Stimulated activated CD4-positive, alpha-beta T cell treated with anti-CD3 and anti-CD28 coated beads, Interleukin-2, amount 100 ng/mL, for 48 hours (primary cell): ENCODE results near the gene LRRC10B.

Experiments
- DNase-seq, 2 donors: peaks; one replicate each; pipeline ENCODE4 v3.0.0-alpha.2; 2020

LRRC10B gene

DNA sequence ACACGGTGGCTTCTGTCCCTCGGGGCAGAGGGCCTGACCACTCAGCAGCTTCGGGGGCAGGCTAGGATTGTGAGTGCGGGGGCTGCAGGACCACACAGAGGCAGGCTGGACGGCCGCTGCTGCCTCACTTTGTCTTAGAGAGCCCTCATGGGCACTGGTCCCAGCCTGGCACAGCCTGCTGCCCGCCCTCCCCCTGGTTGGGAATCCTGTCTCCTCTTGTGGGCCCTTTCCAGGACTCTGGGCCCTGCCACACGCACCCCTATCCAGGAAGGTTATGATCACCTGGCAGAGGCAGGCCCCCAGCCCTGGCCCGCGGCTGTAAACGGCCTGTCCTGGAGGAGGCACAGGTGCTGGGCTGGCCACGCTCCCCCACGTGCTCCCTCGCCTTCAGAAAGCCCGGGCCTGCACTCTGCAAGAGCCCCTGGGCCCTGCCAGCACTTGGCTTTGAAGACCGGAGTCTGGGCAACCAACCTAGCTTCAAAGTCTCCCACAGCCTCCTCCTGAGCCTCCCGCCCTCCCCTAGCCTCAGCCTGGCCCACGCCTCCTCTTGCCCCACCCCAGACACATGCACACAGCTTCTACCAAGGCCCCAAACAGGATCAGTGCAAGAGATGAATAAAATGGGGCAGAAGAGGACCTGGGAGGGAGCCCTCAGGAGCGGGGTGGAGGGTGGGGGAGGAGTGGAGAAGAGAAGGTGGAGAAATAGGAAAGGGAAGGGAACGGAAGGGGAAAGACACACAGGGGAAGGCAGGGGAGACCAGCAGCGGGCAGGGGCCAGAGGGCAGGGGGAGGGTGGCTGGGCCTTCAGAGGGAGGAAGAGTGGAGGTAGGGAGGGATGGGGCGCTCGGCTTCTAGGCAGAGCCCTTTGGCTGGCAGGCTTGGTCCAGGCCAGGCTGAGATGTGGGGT is 41.4 kb downstream of the LRRC10B start:
- DNase-seq = no peak

DNA sequence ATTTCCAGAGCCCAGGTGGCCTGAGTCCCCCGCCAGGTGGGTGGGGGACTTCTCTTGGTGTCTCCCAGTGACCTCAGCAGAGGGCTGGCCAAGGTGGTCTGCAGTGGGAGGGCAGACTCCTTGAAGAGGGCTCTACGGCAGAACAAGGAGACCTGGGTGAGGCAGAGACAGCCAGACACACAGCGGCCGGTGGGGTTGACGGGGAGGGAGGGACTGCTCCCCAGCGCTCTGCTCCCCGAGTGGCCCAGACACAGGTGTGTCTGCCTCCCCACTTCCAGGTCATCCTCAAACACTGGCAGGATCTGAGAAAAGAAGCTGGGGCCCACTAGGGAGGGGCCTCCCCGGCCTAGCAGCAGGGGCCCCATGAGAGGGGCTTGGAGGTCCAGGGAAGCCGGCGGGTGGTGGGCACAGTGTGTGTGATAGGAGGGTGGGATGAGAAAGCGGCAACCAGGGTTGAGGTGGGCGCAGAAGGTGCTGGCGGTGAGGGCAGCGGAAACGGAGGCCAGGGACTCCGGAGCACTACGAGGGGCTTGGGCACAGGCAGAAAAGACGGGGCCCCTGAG is 42.2 kb downstream of the LRRC10B start:
- no peak for DNase-seq

DNA sequence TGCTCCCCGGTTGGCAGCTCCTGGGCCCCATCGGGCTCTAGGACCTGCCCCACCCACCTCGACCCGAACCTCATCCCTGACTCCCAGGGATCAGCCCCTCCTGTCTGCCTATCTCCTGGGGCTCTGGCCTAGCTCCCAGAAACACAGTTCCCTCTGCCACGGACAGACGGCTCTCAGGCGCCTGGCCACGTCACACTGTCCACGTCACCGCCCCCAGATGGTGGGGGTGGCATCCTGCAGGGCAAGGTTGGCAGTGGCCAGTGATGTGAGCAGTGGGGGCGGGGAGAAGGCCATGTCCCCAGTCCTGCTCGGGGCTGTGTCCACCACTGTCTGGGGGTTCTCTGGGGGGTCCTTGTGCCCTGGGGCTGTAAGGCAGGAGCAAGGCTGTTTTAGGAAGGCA is 43.1 kb downstream of the LRRC10B start:
- DNase-seq = no peak

DNA sequence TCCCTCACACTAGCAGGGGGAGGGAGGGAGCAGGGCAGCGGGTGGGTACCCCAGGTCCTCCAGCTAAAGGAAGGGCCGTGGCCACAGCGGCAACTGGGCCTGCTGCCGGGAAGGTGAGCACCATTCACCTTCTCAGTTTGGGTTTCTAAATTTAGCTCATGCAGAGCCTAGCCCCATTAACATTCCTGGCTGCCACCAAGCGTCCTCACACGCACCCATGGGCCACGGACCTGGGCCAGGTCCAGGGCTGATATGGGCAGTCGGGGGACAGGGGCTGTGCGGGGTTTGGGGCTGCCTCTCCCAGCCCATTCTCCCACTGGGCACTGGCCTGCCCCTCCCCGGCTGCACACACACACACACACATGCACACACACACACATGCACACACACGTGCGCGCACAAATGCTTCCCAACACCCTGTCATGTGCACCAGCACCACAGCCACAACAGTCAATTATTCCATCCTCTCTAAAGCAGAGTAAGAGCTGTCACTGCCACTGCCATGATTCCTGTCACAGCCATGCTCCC is 43.6 kb downstream of the LRRC10B start:
- no peak for DNase-seq

DNA sequence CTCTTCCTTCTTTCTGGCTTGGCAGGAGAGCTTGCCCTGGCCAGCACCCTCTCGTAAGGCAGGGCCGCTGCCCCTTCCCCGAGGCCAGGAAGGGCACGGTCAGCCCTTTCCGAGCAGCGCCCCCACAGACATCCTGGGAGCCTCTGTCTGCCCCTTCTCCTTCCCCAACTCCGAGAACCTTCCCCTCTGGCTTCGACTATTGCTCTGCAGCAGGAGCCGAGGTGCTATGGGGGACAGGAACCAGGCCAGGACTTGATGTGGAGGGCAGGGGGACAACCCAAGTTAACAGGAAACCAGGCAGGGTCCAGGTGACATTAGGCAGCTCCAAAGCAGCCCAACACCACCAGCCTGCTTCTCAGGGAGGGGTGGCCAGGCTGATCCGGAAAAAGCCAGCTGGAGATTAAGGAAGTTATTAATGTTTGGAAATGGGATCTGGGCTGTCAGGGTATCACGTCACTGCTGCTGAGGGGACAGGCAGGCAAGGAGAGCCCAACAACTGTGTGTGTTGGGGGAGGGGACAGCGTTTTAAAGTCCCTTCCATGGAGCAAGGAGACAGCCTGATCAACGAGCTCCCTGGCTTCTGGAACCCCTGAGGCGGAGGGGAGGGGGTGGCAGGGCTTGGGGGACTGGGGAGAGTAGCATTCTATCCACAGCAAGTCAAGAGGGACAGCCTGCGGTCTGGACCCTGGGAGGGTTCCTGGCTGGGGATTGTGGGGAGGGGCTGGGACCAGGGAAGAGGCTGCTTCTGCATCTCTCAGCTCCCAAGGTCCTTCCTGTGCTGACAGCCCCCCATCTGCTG is 45.0 kb downstream of the LRRC10B start:
- DNase-seq = no peak

DNA sequence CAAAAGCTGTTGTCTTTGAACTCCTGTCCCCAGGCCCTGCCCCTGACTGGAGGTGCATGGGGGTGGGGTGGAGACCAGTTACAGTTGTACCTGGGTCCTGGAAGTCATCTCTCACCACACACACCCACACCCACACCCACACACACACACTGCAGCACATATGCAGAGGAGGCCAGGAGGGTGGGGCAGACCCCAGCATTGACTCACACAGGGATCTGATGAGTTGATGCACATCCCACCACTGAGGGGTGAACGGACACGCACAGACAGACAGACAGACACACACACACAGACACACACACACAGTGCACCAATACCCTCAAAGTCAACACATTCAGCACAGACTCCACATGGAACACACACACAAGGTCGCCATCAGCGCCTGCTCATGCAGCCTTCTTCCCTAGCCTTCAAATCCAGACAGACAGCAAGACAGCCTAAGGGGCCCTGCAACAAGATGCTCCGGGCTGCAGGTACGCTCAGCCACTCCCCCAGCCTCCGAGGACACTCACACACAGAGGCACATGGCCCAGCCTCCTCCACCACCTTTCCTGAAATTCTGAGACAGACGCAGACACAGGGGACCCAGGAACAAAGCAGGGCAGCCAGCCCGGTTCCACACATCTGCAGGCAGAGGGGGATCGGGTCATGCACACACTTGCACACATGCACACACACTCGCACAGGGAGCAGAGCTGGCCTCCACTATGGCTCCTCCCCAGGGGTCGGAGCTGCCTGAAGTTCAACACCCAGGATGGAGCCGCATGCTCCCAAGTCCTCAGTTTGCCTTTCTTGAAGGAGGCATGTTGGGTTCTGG is 45.8 kb downstream of the LRRC10B start:
- DNase-seq = no peak

DNA sequence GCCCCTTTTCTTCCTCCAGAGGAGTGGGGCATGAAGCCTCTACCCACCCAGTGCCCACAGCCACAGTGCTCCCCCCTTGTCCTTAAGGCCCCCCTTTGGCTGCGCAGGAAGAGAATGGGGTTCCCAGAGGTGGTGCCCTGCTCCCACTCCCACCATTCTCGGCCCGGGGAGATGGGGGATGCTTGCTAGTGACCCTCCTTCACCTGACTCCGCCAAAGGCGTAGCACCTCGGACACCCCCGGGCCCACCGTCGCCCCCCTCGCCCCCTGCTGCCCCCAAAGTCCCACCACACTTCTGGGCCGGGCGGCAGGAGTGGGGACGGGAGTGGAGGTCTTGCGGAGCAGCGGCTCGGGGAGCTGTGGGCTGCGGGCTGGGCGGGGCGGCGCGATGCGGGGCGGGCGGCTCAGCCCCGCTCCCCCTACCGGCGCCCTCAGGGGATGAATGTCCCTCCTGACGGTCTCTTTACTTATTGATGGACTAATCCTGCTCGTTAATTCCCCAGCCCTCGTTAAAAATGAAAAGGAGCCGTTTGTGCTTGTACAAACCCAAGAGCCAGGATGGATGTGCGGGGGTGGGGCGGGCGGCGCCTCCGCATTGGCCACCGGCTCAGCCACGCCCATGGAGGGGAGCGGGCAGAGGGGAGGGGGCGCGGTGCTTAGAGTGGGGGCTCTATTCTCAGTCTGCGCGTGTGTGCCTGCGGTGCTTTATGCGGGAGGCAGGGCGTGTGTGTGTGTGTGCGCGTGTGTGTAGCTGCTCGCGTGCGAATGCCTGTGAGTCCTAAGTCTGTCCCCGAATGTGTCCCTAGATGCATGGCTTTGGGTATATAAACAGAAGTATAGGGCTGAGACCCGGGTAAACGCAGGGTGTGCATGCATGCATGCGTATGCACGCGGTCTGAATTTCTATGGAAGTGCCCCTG is 46.8 kb downstream of the LRRC10B start:
- no peak for DNase-seq

DNA sequence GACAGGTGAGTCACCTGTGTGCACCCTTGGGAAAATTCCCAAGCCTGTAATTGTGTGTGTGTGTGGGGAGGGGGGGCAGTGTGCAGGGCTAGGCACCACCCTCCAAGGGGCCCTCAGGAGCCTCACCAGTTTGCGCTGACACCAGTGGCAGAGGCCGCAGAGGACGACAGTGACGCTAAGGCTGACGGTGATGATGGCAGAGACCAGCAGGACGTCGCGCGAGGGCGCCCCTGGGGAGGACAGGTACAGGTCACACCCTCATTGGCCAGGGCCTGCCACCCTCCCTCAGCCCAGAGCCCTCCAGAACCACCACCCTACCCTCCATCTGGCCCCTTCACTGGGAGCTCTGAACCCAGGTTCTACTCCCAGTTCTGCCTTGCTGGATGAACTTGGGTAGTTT is 47.4 kb downstream of the LRRC10B start:
- no peak for DNase-seq

DNA sequence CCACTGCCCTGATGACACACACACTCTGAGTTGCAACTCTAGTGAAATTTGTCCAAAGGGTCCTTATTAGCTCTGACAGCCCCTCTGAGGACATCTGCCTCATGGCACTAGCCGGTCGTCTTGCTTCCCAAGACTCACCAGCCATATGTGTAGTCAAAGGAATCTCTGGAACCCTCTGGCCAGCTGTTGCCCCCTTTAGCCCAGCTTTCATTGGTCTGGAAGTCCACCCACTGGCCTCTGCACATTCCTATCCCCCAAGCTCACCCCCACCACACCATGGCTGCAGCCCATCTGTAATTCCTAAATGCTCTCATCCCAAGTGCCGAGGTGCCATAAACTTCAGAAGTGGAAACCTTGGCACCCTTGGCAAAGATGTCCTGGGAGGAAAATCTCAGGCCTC is 48.1 kb downstream of the LRRC10B start:
- no peak for DNase-seq
